Sciatic nerve (tissue), 2 donors: ENCODE results near the gene HPCAL1. TPM values are rescaled to one million over a fixed set of nuclear protein-coding genes. Genes with fewer than 3 reads are reported as not detected.
"Not testable (repeated sequence)": the region's sequence is repeated elsewhere in the genome, so short reads cannot be mapped to it uniquely, and the experiment has no call there.

Experiments used
- ATAC-seq: fragments of 200-7000 bp; cut with Tn5 transposase; one replicate; pipeline ENCODE4 v1.9.1; 2020; ENCODE audit warnings: mild to moderate bottlenecking, moderate library complexity
- DNase-seq: peaks from one replicate; pipeline ENCODE4 v3.0.0-alpha.2; 2020; ENCODE audit warnings: low spot score
- intact Hi-C: fragments of 100-400 bp; cut with DNase I; formaldehyde crosslinking; loops from one replicate; pipeline ENCODE4 v1.14.2; 2022
- total RNA-seq: library from RNA; stranded (reverse); fragmentation: NEBNext Ultra II Directional; extraction: Animal tissue kit (Norgen Biotek cat#: 25700); gene quantifications from one replicate; pipeline ENCODE4 v1.2.1, GENCODE V29; 2021
- donor health status: DM: no; HTN: no; CAD: no.
- donor health status: DM: no; HTN: no; CAD: no.

HPCAL1 gene
- total RNA-seq = 31.7 TPM

- intact Hi-C loops = no loop called here
Measured at GRCh38 chr2:10302479-10303180, at the start of gene HPCAL1. Gene HPCAL1, plus strand, starts transcription at chr2:10302904. Its CDS starts 116,854 bp downstream, at chr2:10419758.

DNA sequence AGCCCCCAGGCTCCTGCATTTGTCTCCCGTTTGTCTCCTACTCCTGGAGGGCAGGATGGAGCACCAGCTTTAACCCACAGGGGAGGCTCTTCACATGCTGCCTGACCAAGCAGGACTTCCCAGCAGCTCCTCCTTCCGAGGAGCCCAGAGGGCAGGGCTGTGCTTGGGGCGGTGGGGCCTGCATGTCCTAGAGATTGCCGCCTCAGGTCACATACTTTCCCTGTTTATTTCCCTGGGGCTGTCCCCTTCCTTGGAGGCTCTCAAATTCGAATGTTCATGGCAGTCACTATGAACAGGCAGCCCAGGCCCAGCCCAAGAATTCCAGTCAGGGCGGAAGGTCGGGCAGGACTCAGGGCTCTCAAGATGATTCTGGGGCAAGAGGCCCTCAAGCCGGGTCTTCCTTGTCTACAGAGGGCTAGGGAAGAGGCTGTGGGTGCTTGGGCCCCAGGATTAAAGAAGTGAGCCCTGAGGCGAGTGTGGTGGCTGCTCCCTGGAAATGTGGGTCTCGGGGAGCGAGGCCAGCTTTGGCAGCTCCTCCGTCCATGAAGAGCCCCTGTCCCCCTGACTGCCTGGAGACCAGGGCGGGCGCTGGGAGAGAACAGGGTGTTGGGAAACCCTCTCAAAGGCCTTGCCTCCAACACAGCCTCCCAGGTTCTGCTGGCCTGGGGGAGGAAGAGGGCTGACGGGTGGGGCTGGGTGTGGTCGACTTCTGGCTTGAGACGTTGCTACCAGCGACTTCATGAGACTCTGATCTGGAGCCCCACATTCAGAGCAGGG, 48.9 kb upstream of the HPCAL1 start:
- no peak for ATAC-seq
- intact Hi-C loops = no loop called here
- peak; percentile 32 for DNase-seq

More at GRCh38 chr2:10302479-10303180, at the start of gene HPCAL1:
- DNase-seq = peak; percentile 92
- ATAC-seq = peak; percentile 91

DNA sequence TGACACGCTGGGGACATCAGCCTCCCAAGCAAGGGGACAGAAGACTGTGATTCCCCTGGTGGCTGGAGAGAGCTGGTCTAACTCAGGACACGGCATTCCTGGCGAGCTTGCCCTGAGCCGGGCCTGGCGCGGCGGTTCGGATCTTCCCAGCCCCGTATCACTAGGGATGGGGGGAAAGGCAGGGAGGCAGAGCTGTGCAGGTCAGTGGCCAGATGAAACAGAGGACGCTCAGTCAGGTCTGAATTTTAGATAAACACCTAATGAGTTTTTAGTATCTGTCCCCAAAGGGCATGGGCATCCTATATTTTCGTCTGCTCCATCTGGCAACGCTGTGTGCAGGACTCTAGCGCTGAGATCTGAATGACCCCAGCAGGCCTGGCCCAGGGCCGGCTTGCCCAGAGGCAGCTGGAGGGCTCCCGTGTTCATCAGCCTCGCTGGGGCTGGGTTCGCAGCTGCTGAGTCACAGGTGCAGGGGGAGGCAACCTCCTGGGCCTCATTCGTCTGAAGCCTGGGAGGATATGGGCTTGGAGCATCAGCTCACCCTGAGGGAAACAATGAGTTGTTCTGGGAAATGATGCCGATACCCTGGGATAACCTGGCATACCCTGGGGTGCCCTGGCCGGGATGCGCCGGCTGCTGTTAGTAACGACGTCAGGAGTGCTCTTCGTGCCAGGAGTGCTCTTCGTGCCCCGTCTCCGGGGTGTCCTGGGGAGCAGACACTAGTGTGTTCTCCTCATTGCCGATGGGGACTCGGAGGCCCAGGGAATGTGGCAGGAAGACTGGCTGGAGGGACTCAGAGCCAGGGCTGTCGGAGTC, 48.1 kb upstream of the HPCAL1 start:
- intact Hi-C loops = no loop called here
- DNase-seq = peak; percentile 47
- no peak for ATAC-seq

DNA sequence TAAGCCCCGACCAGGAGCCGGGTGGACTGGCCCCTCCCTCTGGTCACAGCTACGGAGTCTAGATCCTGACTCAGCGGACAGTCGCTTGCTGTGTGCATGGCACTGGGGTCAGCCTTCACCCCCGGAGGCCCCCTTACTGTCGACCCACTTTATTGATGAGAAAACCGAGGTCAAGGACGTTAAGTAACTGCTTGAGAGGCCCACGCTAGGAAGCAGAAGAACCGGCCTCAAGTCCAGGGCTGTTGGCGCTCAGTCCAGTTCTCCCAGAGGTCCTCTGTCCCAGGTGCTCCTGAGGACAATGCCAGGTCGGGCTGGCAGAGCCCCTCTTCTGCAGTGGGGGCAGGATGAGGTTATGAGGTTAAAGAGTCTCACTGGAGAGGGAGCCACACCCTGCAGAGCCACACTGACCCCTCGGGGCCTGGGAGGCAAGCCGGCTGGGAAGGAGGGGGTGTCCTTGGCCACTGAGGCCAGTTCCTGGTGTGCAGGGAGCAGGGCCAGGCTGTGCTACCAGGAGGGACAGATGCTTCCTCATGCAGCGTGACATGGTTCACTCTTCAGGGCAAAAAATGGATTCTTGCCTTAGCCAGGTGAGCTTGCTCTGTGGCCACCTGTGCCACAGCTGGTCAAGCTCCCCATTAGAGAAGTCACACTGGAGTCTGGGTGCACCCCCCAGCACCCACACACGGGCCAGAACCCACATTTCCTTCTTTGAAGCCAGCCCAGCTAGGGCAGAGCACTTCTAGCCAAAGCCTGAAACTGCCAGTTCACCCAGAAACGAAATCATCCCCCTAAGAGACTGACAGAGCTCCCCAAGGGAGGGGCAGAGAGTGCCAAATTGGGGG, 47.3 kb upstream of the HPCAL1 start:
- intact Hi-C loops = no loop called here
- ATAC-seq (no peak), DNase-seq (peak; percentile 39)

DNA sequence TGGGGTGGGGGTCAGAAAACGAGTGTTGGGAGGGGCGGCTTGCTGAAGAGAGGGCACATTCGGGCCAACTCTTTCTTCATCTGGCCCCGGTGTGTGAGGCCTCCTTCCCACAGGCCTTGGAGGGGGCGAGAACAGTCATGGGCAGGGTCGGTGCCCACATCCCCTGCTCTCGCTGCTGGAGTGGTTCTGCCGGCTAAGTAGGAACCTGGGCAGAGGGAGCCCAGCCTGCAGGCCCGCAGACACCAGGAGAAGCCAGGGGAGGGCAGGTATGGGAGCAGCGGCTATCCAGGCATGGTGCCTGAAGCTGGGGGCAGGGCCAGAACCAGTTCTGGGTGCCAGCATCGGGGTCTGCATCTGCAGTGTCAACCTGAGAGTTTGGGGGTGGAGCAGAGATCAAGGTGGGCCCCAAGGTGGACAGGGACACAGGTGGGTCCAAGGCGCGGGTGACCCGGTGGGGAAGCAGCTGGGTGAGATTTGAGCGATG, 46.6 kb upstream of the HPCAL1 start:
- intact Hi-C loops = no loop called here
- ATAC-seq = no peak
- DNase-seq = no peak

DNA sequence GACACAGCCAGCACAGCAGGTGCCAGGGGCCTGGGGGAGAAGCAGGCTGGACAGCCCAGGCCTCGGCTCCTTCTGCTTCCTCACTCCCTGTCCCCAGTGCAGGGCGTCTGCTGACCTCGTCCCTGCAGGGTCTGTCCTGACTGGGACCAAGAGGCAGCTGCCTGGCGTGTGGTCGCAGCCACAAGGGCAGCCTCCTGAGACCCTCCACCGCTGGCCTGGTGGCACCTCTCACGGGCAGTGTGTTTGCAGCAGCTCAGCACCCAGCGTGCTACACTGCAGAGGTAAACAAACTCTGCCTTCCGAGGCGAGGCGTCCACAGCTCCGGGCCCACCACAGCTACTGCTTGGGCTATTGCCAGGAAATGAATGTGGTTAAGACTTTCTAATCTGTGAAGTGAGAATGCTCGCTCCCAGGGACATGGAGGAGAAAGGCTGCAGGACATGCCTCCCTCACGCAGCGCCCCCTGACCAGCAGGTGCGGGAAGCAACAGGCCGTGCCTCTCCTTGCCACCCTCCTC, 46.1 kb upstream of the HPCAL1 start:
- intact Hi-C loops = no loop called here
- DNase-seq (peak; percentile 44), ATAC-seq (no peak)

DNA sequence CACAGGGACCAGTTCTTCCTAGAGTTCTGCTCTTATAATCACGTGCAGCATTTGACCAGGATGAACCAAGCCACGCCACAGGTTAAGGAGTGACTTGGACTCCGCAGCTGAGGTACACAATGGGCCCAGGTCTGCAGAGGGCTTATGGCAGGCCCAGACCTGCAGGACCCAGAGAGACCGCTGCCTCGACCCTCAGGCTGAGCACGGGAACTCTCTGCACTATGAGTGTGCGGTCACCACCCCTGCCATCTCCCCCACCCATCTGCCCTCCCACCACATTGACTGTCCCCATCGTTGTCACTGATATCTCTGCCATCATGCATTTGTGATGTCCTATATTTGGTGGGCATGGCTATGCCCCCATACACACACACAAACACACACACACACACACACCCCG, 45.7 kb upstream of the HPCAL1 start:
- DNase-seq = peak; percentile 33
- no peak for ATAC-seq
- intact Hi-C loops = no loop called here

DNA sequence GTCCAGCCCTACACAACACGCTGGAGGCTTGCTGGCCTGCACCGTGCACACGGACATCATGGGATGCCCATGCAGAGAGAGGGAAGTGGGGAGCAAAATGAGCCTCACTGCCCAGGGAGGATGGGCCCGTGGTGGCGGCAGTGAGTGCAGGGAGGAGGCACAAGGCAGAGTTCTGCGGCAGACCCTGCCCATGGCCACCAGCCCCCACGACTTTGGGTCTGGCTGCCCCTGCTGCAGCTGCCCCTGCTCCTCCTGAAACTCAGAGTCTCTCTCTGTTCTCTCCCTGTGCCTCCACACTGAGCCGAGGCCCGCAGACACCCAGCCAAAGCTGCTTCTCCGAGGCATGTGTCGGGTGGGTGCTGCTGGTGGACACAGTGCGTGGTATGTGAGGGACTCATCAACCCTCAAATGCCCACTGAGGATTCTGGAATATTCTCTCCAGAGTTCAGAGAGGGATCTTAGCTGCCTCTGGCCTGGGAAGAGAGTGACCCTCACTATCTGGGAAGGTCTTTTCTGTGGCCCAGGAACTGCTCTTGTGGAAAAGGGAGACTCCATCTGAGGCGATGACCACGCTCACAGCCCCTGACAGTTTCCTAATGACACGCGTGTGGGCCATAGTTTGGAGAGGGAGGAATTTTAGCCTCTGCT, 45.1 kb upstream of the HPCAL1 start:
- ATAC-seq (no peak), DNase-seq (peak; percentile 45)
- intact Hi-C loops = no loop called here

DNA sequence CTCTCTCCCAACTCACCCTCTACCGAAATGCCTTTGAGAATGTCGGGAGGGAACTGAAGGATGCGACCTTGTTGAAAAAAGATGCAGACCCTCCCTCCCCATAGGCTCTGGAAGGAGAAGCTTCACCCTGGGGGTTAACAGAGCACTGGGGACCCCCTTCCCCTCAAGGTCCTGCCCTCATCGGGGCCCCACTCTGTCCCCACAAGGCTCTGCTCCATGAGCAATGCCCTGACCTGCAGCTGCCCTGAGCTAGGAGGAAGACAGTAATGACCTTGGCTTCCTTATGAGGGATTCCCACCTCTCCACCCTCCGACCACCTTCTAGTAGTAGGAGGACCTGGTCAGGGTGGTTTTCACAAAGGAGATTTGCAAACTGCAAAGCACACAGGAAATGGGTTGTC, 44.4 kb upstream of the HPCAL1 start:
- intact Hi-C loops = no loop called here
- ATAC-seq (no peak), DNase-seq (peak; percentile 9)

DNA sequence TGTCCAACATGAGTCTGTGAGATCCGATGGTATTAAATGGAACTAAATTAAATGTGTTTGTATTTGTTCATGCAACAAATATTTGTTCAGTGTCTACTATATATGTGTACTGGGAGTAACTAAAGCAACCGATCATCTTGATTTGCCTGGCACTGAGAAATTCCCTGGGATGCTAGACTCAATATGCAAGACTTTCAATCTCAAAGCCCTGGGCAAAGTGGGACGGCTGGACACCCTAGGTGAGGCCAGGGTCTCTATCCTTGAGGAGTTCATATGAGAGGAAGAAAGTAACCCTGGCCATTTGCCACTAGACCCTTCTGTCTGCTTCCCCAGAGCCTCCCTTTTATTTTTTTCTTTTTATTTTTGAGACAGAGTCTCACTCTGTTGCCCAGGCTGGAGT, 44.0 kb upstream of the HPCAL1 start:
- intact Hi-C loops = no loop called here
- DNase-seq (peak; percentile 14), ATAC-seq (no peak)

DNA sequence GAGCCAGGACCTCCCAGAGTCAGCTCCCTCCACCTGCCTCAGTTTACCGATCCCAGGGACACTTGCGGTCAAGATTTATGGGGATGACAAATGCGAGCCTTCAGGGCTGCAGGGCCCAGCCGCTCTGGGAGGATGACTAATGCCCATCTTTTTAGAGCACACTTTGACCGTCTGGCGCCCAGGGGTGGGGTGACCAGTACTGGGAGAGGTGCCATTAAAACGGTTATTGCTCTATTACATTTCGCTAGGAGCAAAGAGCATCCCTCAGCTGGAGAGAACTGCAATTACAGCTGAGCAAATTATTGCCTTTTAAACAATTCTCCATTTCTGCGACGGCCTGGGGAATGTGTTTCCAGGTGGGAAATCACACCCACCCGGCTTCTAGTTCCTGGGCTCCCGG, 42.6 kb upstream of the HPCAL1 start:
- peak; percentile 27 for DNase-seq
- intact Hi-C loops = no loop called here
- no peak for ATAC-seq

- ATAC-seq, DNase-seq, intact Hi-C loops: not testable (repeated sequence)
Measured at GRCh38 chr2:10263526-10263925, 39.2 kb upstream of the HPCAL1 start.

GRCh38 chr2:10264506-10265328, 38.0 kb upstream of the HPCAL1 start:
- intact Hi-C loops = loop anchor here (2.0 kb wide), 1 partner anchor 32 kb away; no protein-coding TSS in a partner anchor
- peak; percentile 41 for DNase-seq
- ATAC-seq = no peak

GRCh38 chr2:10265329-10266132, 37.2 kb upstream of the HPCAL1 start:
- peak; percentile 48 for DNase-seq
- no peak for ATAC-seq
- intact Hi-C loops = loop anchor here (2.0 kb wide), 1 partner anchor 33 kb away; no protein-coding TSS in a partner anchor

GRCh38 chr2:10266133-10266620, 36.5 kb upstream of the HPCAL1 start:
- intact Hi-C loops = no loop called here
- peak; percentile 21 for DNase-seq

GRCh38 chr2:10267036-10267435, 35.7 kb upstream of the HPCAL1 start:
- no peak for DNase-seq
- no peak for ATAC-seq
- intact Hi-C loops = no loop called here

More at GRCh38 chr2:10266133-10266620, 36.5 kb upstream of the HPCAL1 start:
- no peak for ATAC-seq
